ENCODE measurements around the gene KIF23. TPM values are rescaled to one million over a fixed set of nuclear protein-coding genes. Genes with fewer than 3 reads are reported as not detected.
"Not testable (repeated sequence)": the region's sequence is repeated elsewhere in the genome, so short reads cannot be mapped to it uniquely, and the experiment has no call there.

The KIF23 gene
- 21.4 TPM for total RNA-seq

- peak; percentile 81 for DNase-seq
These were observed at the start of gene KIF23 for GRCh38 chr15:69413822-69414700. Gene KIF23, plus strand, starts transcription at chr15:69414349. Its CDS starts 117 bp downstream, at chr15:69414466.

- DNase-seq: no peak
These were observed 46.9 kb upstream of the KIF23 start for GRCh38 chr15:69367236-69367635.

- no peak for DNase-seq
These were observed 44.5 kb upstream of the KIF23 start for GRCh38 chr15:69369631-69370030.

GRCh38 chr15:69373406-69373805 is 40.7 kb upstream of the KIF23 start:
- no peak for DNase-seq

GRCh38 chr15:69375151-69375790 is 38.9 kb upstream of the KIF23 start:
- DNase-seq: no peak

GRCh38 chr15:69377216-69377970 is 36.8 kb upstream of the KIF23 start:
- DNase-seq: no peak

GRCh38 chr15:69380100-69380725 is 33.9 kb upstream of the KIF23 start:
- no peak for DNase-seq

GRCh38 chr15:69380726-69381105 is 33.4 kb upstream of the KIF23 start:
- DNase-seq: no peak

GRCh38 chr15:69382176-69382575 is 32.0 kb upstream of the KIF23 start:
- DNase-seq: not testable (repeated sequence)

GRCh38 chr15:69384066-69384465 is 30.1 kb upstream of the KIF23 start:
- not testable (repeated sequence) for DNase-seq

- DNase-seq: no peak
These were observed 29.2 kb upstream of the KIF23 start for GRCh38 chr15:69384626-69385598.

- DNase-seq: no peak
These were observed 28.3 kb upstream of the KIF23 start for GRCh38 chr15:69385831-69386230.

GRCh38 chr15:69386284-69386683 is 27.9 kb upstream of the KIF23 start:
- DNase-seq: no peak

GRCh38 chr15:69388260-69388705 is 25.9 kb upstream of the KIF23 start:
- no peak for DNase-seq

- DNase-seq: no peak
These were observed 24.7 kb upstream of the KIF23 start for GRCh38 chr15:69389426-69389825.

- DNase-seq: no peak
These were observed 23.6 kb upstream of the KIF23 start for GRCh38 chr15:69390575-69390974.

- no peak for DNase-seq
These were observed 22.9 kb upstream of the KIF23 start for GRCh38 chr15:69391046-69391757.

GRCh38 chr15:69392352-69392751 is 21.8 kb upstream of the KIF23 start:
- DNase-seq: no peak

GRCh38 chr15:69393831-69394491 is 20.2 kb upstream of the KIF23 start:
- DNase-seq: no peak

Measured in skin of body (tissue), 2 donors.